ENCODE results near the gene NPIPB2. TPM values are rescaled to one million over a fixed set of nuclear protein-coding genes. Genes with fewer than 3 reads are reported as not detected.

NPIPB2 gene
- total RNA-seq, 1 donor, result 0.63 TPM

DNA sequence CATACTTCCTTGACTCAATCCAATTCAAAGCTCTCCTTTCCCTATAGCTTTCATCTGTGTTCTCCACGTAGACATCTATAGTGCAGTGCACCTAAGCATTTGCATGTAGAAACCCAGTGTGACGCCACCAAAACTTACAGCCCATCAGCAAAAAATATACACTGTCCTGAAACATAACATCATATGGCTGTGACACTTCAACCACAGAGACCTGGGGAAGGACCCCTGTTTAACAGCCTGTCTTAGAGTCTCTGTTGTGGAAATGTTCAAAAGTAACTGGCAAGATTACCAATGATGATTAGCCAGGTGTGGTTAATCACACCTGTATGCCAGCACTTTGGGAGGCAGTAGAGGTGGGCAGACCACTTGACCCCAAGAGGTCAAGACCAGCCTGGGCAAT, 48.3 kb downstream of the NPIPB2 start:
- TF ChIP-seq, protein P1, sequence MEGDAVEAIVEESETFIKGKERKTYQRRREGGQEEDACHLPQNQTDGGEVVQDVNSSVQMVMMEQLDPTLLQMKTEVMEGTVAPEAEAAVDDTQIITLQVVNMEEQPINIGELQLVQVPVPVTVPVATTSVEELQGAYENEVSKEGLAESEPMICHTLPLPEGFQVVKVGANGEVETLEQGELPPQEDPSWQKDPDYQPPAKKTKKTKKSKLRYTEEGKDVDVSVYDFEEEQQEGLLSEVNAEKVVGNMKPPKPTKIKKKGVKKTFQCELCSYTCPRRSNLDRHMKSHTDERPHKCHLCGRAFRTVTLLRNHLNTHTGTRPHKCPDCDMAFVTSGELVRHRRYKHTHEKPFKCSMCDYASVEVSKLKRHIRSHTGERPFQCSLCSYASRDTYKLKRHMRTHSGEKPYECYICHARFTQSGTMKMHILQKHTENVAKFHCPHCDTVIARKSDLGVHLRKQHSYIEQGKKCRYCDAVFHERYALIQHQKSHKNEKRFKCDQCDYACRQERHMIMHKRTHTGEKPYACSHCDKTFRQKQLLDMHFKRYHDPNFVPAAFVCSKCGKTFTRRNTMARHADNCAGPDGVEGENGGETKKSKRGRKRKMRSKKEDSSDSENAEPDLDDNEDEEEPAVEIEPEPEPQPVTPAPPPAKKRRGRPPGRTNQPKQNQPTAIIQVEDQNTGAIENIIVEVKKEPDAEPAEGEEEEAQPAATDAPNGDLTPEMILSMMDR (IDR thresholded peaks at IDR 0.05; ENCODE audit: insufficient read depth, low read length), result no peak
- H3K4me3 ChIP-seq (ENCODE audit: low read depth, low read length), result no peak overlapping the region
- DNase-seq (ENCODE audit: low read depth), result no peak

DNA sequence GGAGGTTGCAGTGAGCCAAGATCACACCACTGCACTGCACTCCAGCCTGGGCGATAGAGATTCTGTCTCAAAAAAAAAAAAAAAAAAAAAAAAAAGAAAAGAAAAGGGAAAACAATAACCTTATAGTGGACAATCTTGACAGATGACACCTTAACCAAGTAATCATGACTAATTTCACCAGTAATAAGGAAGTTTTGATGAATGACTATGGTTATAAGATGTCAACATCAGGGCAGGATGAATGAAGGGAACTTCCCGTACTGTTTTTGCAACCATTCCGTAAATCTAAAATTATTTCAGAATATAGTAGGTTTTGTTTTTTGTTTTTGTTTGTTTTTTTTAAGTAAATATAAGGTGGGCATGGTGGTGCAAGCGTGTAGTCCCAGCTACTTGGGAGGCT, 49.1 kb downstream of the NPIPB2 start:
- H3K4me3 ChIP-seq (ENCODE audit: low read depth, low read length), result no peak overlapping the region
- DNase-seq (ENCODE audit: low read depth), result no peak
- TF ChIP-seq, protein P1 (IDR thresholded peaks at IDR 0.05; ENCODE audit: insufficient read depth, low read length), result no peak

DNA sequence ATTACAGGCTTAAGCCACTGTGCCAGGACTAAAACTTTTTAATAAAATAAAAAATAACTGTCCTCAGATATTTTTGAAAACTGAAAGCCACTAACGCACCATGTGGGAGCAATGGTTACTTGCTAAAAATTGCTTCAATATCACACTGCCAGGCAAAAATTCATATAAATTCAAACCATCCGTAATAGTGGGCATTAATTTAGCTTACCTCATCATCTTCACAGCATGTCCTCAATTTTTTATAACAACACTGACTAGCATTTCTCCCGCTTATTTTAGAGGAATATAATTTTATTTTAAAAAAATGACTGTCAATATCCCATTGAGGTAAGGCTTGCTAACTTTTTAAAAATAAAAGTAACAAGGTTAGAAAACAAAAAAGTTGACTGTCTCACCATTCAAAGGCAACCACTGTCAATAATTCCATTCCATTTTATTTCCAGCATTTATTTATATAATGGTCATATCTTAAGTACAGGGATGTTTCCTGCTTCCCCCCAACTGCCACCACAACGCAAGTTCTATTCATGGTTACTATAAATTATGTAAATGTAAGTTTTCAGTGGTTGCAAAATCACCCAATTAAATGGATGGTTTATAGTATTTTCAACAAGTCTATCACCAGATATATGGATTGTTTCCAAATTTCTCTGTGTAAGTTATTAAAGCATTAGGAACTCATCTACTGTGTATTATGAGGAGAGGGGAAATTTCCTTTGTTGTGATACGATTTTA, 51.4 kb downstream of the NPIPB2 start:
- no peak for DNase-seq (ENCODE audit: low read depth)
- TF ChIP-seq, protein P1 (IDR thresholded peaks at IDR 0.05; ENCODE audit: insufficient read depth, low read length), result no peak
- H3K4me3 ChIP-seq (ENCODE audit: low read depth, low read length), result no peak overlapping the region

DNA sequence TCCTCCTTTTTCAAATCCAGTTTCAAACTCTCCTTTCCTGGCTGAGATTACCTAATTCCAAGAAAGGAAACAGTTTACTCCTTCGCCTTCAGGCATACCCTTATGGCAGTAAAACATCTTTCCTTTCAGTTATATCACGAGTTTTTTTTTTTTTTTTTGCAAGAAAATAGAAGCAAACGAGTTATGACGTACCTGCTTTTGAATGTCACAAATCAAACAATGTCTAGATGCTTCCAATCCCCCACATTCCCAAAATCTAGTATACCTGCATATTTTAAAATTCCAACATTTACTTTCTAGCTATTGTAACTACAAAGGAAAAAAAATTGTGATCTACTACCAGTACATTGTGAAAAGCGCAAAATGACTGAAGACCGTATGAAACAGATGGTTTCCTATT, 55.0 kb downstream of the NPIPB2 start:
- TF ChIP-seq, protein P1 (IDR thresholded peaks at IDR 0.05; ENCODE audit: insufficient read depth, low read length), result no peak
- H3K4me3 ChIP-seq (ENCODE audit: low read depth, low read length), result no peak overlapping the region
- DNase-seq (ENCODE audit: low read depth), result no peak

DNA sequence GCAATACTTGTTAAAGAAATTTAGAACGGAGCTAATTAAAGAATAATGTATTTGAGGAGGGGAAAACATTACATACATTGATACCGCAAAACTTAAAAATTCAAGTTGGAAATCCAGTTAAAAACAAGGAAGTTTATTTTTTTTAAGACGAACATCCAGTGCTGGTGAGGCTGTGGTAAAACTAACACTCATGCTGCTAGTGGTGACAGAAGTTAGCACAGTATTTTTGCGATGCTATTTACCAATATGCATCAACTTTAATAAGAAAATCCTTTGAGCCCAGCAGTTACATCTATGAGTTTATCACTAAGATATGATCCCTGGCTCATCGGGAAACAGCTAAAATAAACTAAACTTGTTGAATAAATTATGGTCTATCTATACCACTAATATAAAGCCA, 57.8 kb downstream of the NPIPB2 start:
- TF ChIP-seq, protein P1 (IDR thresholded peaks at IDR 0.05; ENCODE audit: insufficient read depth, low read length), result no peak
- no peak for DNase-seq (ENCODE audit: low read depth)
- H3K4me3 ChIP-seq (ENCODE audit: low read depth, low read length), result no peak overlapping the region

DNA sequence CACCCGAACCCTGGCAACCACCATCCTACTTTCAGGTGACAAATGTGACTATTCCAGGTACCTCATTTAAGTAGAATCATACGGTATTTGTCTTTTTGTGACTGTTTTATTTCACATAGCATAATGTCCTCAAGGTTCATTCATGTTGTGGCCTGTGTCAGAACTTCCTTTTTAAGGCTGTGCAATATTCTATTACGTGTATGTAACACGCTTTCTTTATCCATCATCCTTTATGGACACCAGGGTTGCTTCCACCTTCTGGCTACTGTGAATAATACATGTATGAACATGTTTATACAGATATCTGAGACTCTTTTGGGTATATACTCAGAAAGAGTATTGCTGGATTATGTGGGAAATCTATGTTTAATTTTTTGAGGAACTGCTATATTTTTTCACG, 61.8 kb downstream of the NPIPB2 start:
- TF ChIP-seq, protein P1 (IDR thresholded peaks at IDR 0.05; ENCODE audit: insufficient read depth, low read length), result no peak
- no peak overlapping the region for H3K4me3 ChIP-seq (ENCODE audit: low read depth, low read length)
- no peak for DNase-seq (ENCODE audit: low read depth)

DNA sequence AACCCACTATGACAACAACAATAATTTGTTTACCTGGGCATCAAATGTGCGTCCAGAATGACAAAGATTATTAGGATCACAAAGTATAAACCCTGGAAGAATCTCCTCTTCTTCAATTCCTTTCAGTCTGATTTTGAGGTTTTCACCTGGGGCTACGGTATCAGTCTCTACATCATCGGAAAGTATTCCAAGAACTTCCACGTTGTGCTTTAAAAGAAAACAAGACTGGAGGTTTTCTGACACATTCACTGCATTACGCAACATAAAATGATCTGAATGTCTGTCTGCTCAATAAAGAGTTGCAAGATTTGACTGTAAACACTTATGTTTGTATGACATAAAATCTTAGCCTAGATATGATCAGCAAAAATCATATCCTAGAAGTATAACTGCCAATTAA, 64.5 kb downstream of the NPIPB2 start:
- TF ChIP-seq, protein P1 (IDR thresholded peaks at IDR 0.05; ENCODE audit: insufficient read depth, low read length), result no peak
- H3K4me3 ChIP-seq (ENCODE audit: low read depth, low read length), result no peak overlapping the region
- no peak for DNase-seq (ENCODE audit: low read depth)
